GM19023 (cell line): ENCODE results near the gene SMOC2.

ENCODE experiments used
- ATAC-seq: cut with Tn5 transposase; IDR thresholded peaks from one replicate; pipeline ENCODE4 v1.9.1; 2021; ENCODE audit warnings: mild to moderate bottlenecking, moderate library complexity; ENCODE audit not compliant: unreplicated experiment

The SMOC2 gene

DNA sequence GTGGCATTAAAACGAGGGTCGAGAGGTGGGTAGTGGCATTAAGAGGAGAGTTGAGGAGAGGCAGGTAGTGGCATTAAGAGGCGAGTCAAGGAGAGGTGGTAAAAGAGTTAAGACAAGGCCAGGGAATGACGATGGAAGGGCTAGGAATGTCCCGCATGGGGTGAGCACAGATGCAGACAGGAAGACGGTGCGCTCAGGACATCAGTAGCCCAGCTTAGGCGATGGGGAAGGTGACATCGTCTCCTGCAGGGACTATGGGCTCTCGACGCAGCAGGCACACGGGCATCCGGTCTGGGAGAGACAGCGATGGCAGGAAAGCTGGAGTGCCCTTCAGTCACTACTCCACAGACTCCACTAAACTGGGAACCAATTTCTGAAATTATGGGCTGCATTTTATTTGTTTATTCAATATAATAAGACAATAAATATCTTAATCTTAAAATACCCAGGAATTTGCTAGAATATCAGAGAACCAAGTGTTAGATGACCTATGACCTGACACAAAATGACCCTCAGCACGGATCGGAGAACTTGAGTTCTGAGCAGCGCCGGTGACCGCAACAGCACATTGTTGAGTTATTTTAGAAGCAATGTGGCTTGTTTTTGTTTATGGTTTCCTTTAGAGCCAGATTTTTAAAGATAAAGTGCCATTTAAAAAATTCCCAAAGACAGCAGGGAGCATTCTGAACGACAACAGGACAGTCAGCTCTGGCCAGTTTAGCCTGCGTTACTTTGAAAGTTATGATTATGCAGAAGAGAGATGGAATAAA lies 177.7 kb downstream of the SMOC2 start:
- no peak for ATAC-seq

DNA sequence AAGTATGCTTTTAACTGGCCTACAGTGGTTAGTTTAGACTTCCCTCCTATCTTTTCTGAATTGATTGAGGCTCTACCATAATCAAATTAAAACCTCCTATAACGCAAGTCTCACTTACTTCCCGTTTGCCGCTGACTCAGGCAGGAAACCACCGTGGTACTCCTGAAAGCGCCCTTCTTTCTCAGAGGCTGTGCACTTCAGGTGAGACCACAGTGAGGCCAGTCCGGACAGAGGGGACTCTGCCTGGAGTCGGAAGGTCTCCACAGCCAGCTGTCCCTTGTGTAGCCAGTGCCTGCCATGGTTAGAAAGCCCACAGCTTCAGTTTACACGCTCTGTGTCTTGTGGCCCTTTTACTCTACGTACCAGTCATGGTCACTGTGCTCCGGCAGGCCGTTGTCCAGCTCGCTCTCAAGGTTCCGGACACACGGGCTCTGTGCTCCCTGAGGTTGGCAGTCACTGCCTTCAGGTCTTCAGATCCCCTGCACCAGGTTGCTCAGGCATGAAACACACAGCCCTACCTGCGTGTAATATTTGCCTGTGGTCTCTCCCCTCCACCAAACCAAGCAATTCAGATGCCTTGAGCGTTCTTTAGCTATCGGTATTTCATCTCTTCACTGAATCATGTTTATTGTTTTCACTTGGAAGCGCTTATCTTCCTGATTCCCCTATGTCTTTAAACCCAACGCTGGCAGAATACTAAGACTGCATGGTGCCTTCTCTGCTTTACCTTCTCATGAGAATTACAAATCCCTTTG lies 178.8 kb downstream of the SMOC2 start:
- ATAC-seq, result no peak

DNA sequence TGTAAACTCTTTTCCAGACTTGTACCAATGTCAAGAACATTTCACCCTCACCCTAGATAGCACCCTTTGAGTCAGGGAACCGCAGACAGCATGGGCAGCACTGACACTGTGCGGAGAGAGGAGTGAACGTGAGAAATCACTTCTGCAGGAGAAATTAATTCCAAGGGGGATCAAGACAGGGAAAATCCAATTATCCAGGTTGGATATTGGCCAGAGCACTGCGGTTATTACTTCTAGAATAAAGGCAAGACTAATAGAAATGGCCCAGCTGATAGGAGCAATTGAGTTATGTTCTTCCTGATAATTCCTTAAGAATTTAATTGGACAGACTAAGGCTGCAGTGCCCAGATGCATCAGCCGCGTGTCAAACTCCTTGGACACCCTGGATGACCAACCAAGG lies 179.6 kb downstream of the SMOC2 start:
- no peak for ATAC-seq

DNA sequence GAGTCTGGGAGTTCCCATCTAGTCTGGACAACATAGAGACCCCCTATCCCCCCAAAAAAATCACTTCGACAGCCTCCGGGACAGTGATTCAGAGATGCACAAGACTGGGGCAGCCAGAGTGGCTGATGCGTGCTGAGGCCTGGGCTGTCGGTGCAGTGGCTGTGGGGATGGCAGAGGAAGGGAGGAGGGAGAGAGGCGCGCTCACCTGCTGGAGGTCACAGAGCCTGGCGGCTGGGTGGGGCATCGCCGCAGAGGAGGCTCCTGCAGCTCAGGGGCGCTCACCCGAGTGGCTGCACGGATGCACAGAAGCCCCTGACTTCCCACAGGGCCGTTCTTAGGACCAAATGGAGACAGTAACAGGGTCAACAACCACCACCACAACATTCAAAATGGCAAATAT lies 182.8 kb downstream of the SMOC2 start:
- ATAC-seq, result no peak

DNA sequence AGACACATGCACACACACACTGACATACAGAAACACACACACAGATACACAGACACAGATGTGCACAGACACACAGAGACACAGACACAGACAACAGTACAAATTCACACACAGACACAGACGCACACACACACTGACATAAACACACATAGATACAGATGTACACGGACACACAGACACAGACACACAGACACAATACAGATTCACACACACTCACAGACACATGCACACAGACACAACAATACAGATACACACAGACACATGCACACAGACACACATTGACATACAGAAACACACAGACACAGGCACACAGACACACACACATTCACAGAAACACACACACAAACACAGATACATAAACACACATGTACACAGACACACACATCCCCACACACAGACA lies 183.6 kb downstream of the SMOC2 start:
- no peak for ATAC-seq

DNA sequence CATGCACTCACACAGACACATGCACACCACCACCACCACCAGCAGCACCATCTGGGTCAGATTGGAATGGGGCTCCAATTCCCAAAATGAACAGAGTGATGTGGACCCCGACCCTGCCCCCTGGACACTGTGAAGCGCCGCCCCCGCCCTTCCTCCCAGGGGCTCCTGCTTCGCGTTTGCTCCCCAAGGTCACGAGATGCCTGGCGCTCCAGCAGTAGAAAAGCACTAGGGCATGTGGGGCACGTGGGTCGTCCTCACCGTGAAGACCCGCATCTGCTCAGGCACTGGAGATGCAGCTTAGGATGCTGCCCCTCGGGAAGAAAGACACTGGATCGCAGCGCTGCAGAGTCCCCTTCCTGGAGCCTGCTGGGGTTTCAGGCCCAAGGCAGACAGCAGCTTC lies 184.0 kb downstream of the SMOC2 start:
- no peak for ATAC-seq

DNA sequence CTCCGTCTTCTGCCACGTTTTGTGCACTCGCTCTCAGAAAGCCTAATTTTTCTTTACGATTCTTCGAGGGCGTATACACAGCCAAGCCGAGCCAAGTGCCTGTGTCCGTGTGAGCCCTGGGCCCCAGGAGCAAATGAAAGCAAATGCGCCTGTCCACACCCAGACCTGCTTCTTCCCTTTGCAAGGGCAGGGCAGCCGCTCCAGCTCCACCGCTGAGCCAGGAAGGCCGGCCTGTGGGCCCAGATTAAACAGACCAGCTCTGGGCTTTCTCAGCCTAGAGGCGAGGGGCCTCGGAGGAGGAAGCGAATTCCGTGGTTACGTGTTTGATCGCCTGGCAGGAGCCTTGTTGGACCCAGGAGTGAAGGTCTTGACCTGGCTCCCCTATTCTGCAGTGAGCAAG lies 184.6 kb downstream of the SMOC2 start:
- ATAC-seq, result no peak

DNA sequence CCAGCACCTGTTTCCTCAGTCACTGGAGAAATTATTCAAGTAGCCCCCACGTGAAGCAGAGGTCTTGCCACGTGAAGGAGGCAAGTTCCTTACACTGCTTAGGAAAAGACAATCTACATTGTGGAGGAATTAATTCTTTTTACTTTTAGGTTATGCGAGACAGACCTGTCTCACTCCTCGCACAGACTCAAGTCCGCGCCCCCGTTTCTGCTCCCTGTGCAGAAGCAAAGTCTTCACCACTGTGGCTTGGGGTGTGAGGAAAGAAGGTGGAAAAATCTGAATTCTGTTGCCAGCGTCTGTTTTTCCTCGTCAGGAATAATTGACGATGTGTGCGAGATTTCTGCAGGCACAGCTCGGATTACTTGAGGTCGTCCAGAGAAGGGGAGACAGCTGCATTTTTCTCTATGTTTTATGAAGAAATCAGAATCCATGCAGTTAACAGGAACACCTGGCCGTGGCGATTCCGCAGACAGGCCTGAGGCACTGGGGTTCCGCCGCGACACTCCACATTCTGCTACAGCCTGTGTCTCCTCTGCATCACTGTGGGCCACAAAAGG lies 185.1 kb downstream of the SMOC2 start:
- ATAC-seq, result no peak

DNA sequence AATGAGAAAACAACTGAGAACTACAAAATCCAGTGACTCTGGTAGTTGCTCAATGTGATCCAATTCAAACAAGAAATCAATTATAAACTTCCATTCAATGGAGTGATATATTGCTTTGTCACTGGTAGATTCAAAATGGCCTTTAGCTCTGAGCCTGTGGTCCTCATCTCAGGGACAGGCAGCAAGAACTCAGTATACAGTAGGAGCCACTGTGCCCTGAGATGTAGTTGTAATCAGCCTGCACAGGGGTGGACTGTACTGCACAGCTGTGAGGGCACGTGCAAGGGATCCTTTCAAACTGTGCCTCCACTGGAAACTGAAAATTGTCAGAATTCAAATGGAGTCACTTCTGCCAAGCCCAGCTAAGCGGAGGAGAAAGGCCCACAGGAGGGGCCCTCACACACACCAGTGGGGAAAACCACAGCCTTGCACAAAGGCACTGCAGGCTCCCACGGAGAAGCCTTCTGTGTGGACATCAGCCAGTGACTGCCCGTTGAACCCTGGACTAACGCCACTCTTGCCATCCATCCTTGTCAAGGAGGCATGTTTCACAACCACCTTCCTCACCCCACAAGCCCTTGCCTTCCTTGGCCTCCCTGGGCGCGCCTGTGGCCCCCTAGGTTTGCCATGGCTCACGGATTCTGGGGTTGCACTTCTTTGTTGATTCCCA lies 186.7 kb downstream of the SMOC2 start:
- ATAC-seq, result no peak

DNA sequence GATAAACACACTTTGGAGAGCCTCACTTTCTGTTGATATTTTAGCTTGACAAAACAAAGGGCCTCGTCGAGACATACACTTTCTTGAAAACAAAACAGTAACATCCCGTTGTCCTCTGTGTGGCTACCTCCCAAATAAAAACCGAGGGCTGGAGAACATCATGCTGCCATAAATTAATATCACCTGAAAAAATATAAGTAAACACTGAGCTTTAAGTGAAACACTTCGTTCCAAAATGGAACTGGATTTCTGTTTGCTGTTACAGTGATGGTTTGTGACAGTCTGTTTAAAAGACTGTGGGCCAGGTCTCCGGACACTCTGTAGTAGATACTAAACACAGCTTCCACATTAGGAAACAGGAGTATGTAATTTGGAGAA lies 187.2 kb downstream of the SMOC2 start:
- no peak for ATAC-seq

DNA sequence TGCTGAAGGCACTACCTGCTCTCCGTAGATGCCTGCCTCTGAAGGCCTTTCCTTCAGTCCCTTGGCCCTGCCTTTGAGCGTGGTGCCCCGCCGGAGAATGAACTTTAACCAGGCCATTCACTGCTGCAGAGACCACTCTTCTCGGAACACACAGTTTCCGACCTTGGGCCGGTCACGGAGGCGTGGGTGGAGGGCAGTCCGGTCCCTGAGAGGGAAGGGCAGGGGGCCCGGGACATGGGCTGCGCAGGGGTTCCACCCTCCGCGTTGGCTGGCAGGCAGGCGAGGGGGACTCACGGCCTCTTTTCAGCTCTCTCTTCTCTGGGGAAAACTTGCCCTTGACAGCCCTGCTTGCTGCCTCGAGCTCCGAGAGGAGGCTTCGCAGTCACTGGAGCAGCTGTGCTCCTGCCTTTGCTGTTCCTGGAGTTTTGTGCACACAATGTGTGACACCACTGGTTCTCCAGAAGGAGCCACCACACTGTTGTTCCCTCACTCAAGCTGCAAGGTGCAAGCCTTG lies 187.8 kb downstream of the SMOC2 start:
- ATAC-seq, result no peak

DNA sequence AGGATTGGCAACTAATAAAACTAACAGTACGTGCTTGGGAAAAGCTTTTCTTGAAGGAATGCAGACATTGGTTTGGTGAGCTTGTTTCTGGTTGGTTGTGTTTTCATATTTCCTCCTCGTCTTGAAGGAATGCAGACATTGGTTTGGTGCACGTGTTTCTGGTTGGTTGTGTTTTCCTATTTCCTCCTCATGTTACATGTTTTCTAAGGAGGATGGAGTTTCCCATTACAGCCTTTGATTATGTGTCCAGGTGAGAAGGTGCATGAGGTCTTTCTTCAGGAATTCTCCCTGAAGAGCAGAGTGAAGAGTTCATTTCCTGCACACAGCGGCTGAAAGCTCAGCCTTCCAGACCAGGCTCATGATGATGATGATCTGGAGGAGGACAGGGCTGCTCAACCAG lies 190.6 kb downstream of the SMOC2 start:
- ATAC-seq, result no peak

DNA sequence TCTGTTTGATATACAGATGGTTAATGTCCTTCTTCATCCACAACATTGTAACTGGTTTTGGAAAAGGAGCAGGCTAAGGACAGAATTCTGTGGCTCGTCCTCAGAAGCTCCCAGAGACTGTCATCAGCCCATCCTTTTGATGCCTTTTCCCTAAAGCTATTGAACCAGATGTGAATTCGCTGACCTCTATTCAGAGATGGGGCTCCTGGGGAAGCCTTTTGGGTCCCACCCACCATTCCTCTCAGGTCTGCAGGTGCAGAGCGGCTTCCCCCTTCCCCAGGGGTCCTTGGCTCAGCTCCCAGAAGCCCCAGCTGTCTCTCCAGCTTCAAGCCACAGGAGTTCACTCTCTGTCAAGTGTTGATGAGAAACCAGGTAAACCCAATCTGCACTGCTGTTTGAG lies 191.7 kb downstream of the SMOC2 start:
- ATAC-seq, result no peak

DNA sequence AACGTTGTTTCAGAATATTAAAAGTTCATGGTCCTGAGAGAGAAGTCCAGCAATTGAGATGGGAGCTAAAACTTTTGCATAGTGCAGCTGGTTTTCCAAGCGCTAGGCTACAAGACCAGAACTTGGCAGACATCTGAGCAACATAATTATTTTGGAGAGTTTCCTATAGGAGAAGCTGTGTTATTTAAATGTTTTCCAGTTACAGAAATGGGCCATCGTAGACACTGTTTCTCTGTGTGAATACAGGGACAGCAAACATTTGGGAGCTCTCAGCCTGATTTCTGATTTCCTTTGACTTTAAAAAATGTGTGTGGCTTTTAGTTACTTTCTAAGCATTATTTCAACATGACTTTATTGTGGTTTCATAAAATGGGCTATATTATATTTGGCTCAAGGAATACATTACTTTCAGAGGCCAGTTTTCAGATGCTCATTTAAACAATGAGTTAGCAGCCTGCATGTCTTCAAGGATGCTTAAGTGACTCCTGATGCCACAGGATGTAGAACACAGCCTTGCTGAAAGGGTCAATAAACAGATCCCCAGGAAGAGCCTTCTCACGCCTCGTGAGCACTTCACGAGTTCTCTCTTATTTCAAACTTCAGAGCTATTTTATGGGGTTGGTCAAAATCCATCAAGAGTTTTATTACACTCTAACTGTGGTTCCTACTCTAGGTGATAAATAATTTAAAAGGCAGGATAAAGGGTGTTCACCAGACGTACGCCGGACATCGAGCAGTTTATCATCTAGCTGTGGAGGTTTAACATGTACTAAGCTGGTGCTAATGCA lies 193.8 kb downstream of the SMOC2 start:
- ATAC-seq, result no peak

DNA sequence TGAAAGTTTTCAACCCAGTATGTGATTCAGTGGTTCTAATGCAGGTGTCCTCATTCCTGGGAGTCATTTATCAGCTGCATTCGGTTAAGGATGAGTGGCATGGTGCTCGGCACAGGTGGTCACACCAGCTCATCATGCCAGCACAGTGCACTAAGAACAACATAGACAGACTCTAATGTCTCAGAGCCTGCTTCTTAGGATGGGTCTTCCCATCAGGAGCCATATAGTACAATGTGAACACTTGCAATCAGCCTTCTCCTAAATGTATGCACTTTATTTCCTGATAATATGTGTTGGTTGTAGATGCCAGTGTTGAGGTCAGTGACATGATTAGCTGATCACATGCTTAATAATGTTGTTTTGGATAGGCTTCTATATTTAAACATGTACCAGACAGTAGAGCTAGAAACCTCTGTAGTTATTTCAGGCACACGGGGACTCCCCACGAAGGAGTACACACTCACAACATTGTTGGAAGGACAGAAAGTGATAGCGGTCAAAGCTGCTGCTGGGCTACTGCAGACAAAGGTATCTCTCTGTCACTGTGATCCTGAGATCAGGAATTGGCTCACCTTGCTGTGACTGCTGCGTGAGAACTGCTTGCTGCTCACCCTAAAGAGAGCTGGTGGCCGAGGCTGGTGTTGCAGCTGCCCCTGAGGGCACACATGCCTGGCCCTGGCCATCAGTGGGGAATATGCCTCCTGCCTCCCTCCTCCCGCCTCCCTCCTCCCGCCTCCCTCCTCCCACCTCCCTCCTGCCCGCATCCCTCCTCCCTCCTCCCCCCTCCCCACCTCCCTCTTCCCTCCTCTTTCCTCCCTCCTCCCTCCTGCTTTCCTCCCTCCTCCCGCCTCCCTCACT lies 195.4 kb downstream of the SMOC2 start:
- ATAC-seq, result no peak

DNA sequence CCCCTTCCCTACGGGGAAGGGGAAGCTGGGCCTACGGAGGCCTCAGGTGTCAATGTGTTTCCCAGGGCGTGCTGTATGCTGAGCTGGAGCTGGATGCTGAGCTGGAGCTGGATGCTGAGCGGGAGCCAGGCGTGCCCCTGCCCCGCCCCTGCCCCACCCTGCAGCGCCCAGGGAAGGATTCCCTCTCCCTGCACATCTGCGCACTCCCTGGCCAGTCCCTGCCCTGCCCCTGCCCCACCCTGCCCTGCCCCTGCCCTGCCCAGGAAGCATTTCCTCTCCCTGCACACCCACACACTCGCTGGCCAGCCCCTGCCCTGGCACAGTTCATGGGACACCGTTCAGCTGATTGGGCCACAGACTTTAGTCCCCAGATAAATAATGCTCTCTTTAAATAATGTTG lies 196.8 kb downstream of the SMOC2 start:
- ATAC-seq, result no peak

DNA sequence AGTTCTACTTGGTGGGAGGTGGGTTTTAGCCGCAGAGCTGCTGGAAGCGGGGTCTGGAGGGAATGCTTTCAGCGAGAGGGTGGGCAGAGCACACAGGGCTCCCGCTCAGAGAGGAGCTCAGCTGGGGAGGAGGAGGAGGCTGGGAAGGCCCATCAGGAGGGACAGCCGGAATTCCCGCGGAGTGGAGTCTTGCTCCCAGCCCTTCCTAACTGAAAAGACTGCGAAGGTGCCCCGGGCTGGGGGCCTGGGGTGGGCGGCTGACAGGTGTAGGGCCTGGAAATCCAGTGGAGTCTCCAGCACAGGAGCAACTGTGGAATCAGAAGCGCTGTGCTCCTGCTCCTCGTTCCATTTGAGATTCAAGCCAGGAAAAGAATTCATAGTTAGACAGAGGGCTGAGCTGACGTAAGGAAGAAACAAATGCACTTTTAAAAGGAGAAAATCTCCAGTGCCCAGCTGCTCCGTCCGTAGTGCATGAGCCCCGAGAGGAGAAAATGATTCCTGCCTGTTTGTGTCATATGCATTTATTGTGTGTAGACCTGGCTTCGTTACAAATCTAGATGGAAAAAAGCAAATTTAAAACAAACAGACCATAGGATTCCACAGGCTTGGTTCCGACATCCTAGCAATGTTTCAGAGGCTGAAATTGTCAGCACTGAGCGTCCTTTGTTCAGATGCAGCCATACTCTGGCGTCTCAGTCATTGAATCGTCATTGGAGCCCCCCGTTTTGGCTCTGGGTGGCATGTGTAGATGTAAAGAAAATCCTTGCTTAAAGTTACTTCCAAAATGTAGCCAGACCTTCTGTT lies 197.7 kb downstream of the SMOC2 start:
- ATAC-seq, result no peak

DNA sequence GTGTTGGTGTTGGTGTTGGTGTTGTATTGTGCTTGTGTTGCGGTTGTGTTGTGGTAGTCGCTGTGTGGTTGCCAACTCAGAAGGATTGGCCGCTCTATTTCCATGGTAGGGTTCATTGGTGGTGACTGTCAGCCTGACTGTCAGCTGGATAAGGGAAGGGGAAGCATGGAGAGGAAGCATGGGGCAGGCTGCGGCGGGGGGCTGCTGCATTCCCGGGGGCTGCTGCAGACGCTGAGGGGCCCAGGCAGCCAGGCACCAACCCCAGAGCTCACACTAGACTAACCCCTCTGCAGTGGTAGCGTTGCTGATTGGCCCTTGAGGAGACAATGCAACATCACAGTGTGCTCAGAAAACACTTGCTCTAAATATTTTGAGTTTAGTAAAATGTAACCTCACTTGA lies 199.2 kb downstream of the SMOC2 start:
- no peak for ATAC-seq

DNA sequence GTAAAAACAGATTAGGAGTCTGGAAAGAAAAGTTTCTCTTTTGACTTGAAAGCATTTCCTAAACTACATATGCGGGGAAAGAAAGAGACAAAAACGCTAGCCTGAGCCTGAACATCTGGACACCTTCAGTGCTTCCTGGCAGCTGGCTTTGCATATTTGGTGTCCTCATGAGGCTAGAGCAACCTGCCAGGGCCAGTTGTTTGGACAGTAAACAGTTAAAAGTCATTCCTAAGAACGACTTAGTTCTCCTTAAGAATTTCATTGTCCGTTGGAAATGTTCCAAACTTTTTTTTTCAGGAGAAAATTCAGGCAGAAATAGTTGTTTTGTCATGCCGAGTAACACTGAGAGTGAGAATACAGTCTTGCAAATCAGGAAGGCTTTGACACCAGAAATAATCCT lies 199.8 kb downstream of the SMOC2 start:
- no peak for ATAC-seq
